Activated CD8-positive, alpha-beta memory T cell treated with anti-CD3 and anti-CD28 coated beads, Interleukin-2, amount 50 U/mL, for 24 hours (primary cell): Measurements from ENCODE around the gene TOMM40.

ENCODE experiments used
- DNase-seq: peaks from one replicate; pipeline ENCODE4 v3.0.0-alpha.2; 2020; ENCODE audit errors: extremely low read depth

Gene TOMM40

DNA sequence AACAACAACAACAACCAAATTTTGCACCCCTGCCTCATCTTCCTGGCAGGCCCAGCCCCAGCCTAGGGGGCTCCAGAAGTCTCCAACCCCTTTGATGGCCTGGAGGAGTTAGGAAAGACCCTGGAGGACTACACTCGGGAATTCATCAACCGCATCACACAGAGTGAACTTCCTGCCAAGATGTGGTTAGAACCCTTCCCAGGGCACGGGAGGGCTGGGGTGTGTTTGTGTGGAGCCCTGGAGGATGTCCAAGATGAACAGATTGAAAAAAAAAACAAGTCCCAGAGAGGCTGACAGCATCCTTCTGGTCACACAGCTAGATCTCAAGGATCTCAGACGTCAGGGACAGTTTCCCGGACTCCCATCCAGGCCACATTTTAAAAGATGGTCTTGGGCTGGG is 36.7 kb downstream of the TOMM40 start:
- DNase-seq: no peak

DNA sequence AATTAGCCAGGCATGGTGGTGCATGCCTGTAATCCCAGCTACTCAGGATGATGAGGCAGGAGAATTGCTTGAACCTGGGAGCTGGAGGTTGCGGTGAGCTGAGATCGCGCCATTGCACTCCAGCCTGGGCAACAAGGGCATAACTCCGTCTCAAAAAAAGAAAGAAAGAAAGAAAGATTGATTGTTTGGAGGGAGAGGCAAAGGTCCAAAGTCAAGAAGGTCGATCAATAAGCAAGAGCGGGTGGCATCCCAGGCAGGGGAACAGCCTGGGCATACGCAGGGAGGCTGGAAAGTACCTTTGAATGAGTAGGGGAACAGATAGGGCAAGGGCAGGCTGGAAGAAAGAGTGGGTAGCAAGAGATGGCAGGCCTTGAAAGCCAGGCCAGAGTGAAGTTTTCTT is 39.0 kb downstream of the TOMM40 start:
- no peak for DNase-seq

DNA sequence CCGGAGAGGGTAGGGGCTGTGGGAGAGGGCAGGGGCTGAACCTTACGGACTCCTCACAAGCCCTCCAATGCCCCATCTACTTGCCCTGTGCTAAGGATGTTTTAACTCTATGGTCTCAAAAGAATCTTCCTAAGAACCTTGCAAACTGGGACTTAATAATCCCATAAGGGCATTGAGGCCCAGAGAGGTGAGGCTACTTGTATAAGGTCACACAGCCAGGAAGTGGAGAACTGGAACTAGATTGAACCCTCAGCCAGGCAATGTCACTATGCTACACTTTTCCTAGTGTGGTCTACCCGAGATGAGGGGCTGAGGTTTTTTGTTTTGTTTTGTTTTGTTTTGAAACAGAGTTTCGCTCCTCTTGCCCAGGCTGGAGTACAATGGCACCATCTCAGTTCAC is 40.5 kb downstream of the TOMM40 start:
- DNase-seq: no peak

DNA sequence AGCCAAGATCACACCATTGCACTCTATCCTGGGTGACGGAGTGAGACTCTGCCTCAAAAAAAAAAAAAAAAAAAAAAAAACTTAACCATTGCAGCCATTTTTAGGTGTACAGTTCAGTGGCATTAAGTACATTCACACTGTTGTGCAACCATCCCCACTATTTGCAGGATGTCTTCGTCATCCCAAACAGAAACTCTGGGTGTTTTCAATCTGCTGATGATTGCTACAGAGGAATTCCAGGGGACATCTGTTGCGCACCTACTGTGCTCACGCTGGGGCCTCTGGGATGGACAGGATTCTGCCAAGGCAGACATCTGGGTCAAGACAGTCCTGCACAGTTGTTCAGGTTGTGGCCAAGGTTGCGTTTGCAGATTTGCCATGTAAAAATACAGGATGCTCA is 48.6 kb downstream of the TOMM40 start:
- DNase-seq: no peak

DNA sequence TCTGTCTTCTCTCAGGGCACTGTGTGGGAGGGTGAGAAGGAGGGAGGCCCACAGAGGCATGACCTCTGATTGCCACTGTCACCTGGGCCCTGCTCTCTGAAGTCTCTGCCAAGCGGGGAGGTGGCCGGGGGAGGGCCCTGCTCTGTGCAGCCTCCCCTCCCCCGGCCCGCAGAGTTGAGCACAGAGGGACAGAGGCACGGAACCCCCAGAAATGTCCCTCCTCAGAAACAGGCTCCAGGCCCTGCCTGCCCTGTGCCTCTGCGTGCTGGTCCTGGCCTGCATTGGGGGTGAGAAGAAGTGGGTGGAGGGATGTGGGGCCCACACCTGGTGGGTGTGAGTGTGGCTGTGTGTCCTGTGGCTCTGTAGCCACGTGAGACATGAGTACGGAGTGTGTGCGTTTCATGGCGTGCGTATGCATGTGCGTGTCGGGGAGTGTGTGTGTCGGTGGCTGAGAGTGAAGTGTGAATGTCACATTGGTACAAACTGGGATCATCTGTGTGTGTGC is 51.1 kb downstream of the TOMM40 start, which contains the start of gene APOC4:
Gene APOC4, plus strand, starts transcription at position 171 of the 505 bp plus-strand sequence. Its CDS starts 41 bp downstream, at position 212.
- no peak for DNase-seq

DNA sequence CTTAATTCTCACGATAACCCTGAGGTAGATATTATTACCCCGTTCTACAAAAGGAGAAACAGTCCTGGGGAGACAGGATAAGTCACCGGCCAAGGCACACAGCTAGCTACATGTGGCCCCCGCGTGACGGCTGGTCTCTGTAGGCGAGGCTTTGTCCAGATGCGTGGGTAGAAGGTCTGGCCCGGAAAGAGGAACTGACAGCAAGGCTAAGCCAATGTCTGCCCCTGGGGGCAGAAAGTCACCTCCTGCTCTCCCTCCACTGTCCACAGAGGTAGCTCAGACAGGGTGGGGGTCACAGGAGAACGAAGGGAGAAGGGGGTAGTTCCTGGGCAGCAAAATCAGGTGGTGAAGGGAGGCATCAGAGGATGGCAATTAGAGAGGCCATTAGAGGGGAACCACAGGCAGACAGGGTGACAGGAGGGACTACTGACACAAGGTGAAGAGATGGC is 52.8 kb downstream of the TOMM40 start:
- no peak for DNase-seq

DNA sequence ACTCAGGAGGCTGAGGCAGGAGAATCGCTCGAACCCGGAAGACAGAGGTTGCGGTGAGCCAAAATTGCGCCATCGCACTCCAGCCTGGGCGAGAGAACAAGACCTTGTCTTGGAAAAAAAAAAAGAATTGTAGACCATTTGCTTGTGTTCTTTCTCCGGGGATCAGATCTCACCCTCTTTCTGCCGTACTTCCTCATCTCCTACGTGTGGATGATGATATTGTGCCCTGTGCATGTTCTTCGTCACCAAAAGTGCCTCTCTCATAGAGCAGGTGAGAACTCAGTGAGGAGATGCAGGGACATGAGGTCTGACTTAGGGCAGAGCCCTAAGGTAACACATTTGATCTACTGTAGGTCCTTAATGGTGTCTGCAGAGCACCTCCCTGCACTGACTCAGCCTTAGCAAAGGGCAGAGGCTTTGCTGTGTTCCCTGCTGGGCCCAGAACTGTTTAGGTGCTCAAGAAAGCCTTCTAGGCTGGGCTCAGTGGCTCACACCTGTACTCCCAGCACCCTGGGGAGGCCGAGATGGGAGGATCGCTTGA is 56.1 kb downstream of the TOMM40 start:
- no peak for DNase-seq

DNA sequence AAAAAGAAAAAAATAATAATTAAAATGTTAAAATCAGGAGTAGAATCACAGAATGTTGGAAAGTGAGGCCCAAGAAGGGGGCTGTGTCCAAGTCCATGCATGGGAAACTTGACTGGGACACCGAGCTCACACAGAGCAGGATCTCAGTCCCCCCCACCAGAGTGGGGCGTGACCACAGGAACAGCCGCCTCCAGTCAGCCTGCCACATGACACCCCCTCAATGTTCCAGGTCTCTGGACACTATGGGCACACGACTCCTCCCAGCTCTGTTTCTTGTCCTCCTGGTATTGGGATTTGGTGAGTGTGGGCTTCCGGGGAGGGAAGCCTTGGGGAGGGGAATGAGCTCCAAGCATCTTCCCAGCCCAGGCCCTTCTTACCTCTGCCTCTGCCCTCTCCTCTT is 57.2 kb downstream of the TOMM40 start:
- no peak for DNase-seq

DNA sequence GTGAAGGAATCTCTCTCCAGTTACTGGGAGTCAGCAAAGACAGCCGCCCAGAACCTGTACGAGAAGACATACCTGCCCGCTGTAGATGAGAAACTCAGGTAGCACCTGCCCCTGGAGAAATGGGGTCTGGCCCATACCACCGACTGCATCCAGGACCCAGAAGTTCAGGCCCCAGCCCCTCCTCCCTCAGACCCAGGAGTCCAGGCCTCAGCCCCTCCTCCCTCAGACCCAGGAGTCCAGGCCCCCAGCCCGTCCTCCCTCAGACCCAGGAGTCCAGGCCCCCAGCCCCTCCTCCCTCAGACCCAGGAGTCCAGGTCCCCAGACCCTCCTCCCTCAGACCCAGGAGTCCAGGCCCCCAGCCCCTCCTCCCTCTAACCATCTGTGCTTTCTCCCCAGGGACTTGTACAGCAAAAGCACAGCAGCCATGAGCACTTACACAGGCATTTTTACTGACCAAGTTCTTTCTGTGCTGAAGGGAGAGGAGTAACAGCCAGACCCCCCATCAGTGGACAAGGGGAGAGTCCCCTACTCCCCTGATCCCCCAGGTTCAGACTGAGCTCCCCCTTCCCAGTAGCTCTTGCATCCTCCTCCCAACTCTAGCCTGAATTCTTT is 57.8 kb downstream of the TOMM40 start:
- DNase-seq: no peak

DNA sequence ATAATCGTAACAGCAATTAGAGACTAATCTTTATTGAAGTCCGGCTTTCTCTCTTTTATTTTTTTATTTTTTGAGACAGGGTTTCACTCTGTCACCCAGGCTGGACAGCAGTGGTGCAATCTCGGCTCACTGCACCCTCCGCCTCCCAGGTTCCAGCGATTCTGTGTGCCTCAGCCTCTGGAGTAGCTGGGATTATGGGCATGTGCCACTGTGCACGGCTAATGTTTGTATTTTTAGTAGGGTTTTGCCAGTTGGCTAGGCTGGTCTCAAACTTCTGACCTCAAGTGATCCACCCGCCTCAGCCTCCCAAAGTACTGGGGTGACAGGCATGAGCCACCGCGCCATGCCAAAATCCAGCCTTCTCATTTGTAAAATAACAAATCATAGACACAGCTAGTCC is 58.5 kb downstream of the TOMM40 start:
- DNase-seq: no peak

DNA sequence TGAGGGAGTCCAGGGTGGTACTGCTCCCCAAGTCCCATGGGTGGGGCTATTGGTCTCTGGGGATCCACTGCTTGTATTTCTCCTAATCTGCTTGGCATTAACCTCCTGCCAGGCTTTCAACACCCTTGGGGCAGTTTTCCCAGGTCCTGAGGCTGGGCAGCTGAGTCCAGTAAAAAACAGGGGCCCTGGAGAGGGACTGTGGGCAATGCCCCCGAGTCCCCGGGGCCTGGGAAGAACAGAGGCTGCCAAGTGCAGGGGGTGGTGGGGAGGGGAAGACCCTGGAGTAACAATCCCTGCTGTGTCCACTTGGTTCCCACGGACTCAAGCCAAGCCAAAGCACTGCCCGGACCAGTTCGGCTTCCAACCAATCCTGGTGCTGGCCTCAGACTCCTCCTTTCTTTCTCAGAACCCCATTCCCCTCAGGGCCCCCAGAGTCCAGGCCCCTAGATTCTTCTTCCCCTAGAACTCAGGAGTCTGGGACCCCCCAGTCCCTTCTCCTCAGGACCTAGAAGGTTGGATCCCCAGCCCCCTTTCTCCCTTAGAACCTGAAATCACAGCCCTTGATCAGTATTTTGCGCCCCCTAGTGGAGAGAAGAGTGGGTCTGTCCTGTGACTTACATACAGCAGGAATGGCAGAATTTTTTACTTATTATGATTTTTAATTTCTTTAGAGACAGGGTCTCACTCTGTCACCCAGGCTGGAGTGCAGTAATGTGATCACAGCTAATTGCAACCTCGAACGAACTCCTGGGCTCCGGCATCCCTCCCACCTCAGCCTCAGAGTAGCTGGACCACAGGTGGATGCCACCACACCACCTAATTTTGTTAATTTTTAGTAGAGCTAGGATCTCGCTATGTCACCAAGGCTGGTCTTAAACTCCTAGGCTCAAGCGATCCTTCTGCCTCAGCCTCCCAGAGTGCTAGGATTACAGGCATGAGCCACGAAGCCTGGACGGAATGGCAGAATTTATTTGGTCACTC is 60.4 kb downstream of the TOMM40 start:
- peak; percentile 26 for DNase-seq
